PC-9 (cell line): ENCODE measurements around the gene ACTR1A. TPM values are rescaled to one million over a fixed set of nuclear protein-coding genes. Genes with fewer than 3 reads are reported as not detected.

Source experiments
- BruUV-seq: library from RNA; stranded (reverse); fragments of 400-500 nt; replicated peaks from 2 replicates; lab custom pipeline; 2021; lab: Mats Ljungman, UMichigan
- CTCF ChIA-PET: fragments of 300-600 bp; sonication (Branson Sonifier 250); formaldehyde crosslinking; loops from one replicate; lab custom pipeline; 2022; ENCODE audit warnings: antibody characterized with exemption; lab: Charles Lee
- POLR2A ChIA-PET: fragments of 300-600 bp; sonication (Branson Sonifier 250); formaldehyde crosslinking; loops from one replicate; lab custom pipeline; 2022; ENCODE audit warnings: antibody characterized with exemption; ENCODE audit not compliant: unreplicated experiment; lab: Charles Lee
- DNase-seq, 2 experiments: peaks; one replicate each; pipeline versions ENCODE4 v3.0.0 to v3.0.0-alpha.2; 2015 to 2022; ENCODE audit warnings: mixed read lengths in 1 of 2
- H2AFZ ChIP-seq: fragments of 200-600 bp; sonication (generic); 2 replicates; pipeline ENCODE4 v1.8.1; 2017; ENCODE audit warnings: antibody characterized with exemption
- H3F3A ChIP-seq: fragments of 200-600 bp; sonication (generic); 2 replicates; pipeline ENCODE4 v1.8.1; 2017; ENCODE audit warnings: antibody characterized with exemption, mild to moderate bottlenecking, low read depth; ENCODE audit not compliant: insufficient read depth
- H3K27ac ChIP-seq: fragments of 200-600 bp; sonication (generic); 2 replicates; pipeline ENCODE4 v1.6.1; 2016; ENCODE audit warnings: mixed run types
- H3K27me3 ChIP-seq: fragments of 200-600 bp; sonication (generic); 2 replicates; pipeline ENCODE4 v1.6.1; 2016; ENCODE audit warnings: low read depth, mixed run types; ENCODE audit not compliant: insufficient read depth
- H3K36me3 ChIP-seq: fragments of 200-600 bp; sonication (generic); 2 replicates; pipeline ENCODE4 v1.6.1; 2016; ENCODE audit warnings: low read depth, mixed run types
- H3K4me1 ChIP-seq: fragments of 200-600 bp; sonication (generic); replicated peaks from 2 replicates; pipeline ENCODE4 v1.6.1; 2016; ENCODE audit warnings: mixed run types; ENCODE audit not compliant: insufficient read depth
- H3K4me2 ChIP-seq: fragments of 200-600 bp; sonication (generic); 2 replicates; pipeline ENCODE4 v1.6.1; 2017; ENCODE audit warnings: mixed run types
- H3K4me3 ChIP-seq: fragments of 200-600 bp; sonication (generic); 2 replicates; pipeline ENCODE4 v1.6.1; 2016; ENCODE audit warnings: mixed run types
- H3K79me2 ChIP-seq: fragments of 200-600 bp; sonication (generic); 2 replicates; pipeline ENCODE4 v1.6.1; 2017; ENCODE audit warnings: low read depth, mixed run types
- H3K9me2 ChIP-seq: fragments of 200-600 bp; sonication (generic); 2 replicates; pipeline ENCODE4 v1.8.1; 2017; ENCODE audit warnings: mild to moderate bottlenecking; ENCODE audit not compliant: insufficient read depth
- H3K9me3 ChIP-seq: fragments of 200-600 bp; sonication (generic); 2 replicates; pipeline ENCODE4 v1.8.1; 2016; ENCODE audit warnings: low read depth; ENCODE audit not compliant: insufficient read depth
- H4K20me1 ChIP-seq: fragments of 200-600 bp; sonication (generic); 2 replicates; pipeline ENCODE4 v1.8.1; 2017; ENCODE audit not compliant: insufficient read depth
- EZH2 ChIP-seq: fragments of 200-600 bp; sonication (generic); IDR thresholded peaks from 2 replicates; pipeline ENCODE4 v1.8.0; 2017; ENCODE audit warnings: antibody characterized with exemption, low read depth
- intact Hi-C: fragments of 100-400 bp; cut with micrococcal nuclease; formaldehyde crosslinking; loops from one replicate; pipeline ENCODE4 v1.10.0; 2022; ENCODE audit not compliant: unreplicated experiment
- total RNA-seq: library from RNA; stranded (reverse); gene quantifications from 2 replicates; pipeline ENCODE4 v1.2.3, GENCODE V29; 2021
- TF ChIP-seq, protein P1 (sequence below): fragments of 200-600 bp; sonication (generic); conservative IDR thresholded peaks from 2 replicates; pipeline ENCODE4 v1.6.1; 2017; ENCODE audit warnings: mixed run types, antibody characterized with exemption, mild to moderate bottlenecking, moderate library complexity

Gene ACTR1A
- total RNA-seq, 1 experiment from 2014 or later: 29.4 TPM

DNA sequence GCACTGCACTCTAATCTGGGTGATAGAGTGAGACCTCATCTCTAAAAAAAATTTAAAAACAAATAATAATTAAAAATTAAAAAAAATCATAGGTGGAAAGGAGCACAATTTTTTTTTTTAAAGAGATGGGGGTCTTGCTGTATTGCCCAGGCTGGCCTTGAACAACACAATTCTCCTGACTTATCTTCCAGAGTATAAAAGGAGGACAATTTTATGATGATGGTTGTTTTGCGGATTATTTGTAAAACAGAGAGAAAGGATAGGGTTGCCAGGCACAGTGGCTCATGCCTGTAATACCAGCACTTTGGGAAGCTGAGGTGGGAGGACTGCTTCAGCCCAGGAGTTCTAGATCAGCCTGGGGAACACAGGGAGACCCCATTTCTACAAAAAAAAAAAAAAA is 5.0 kb downstream of the ACTR1A start:
- H4K20me1 ChIP-seq: peaks cover 10% of the 10 kb centered on the region
- POLR2A ChIA-PET: no interaction called here

GRCh38 chr10:102493771-102494170 is 8.7 kb downstream of the ACTR1A start:
- Histone ChIP-seq H3K36me3 (no peaks in the 10 kb centered on the region), H3K27me3 (no peaks in the 10 kb centered on the region), H3K4me1 (no peaks in the 10 kb centered on the region), H3K9me3 (no peaks in the 10 kb centered on the region), H3K9me2 (no peaks in the 10 kb centered on the region), H3K27ac (no peak overlapping the region), H3K79me2 (peaks cover 24% of the 10 kb centered on the region), H2AFZ (no peak overlapping the region), H3F3A (no peaks in the 10 kb centered on the region), H3K4me3 (no peak overlapping the region), H3K4me2 (no peak overlapping the region), H4K20me1 (no peaks in the 10 kb centered on the region)
- DNase-seq: no peak
- no TSS peak for BruUV-seq
- intact Hi-C loops: no loop called here
- TF ChIP-seq EZH2: no peak
- TF ChIP-seq, protein P1, sequence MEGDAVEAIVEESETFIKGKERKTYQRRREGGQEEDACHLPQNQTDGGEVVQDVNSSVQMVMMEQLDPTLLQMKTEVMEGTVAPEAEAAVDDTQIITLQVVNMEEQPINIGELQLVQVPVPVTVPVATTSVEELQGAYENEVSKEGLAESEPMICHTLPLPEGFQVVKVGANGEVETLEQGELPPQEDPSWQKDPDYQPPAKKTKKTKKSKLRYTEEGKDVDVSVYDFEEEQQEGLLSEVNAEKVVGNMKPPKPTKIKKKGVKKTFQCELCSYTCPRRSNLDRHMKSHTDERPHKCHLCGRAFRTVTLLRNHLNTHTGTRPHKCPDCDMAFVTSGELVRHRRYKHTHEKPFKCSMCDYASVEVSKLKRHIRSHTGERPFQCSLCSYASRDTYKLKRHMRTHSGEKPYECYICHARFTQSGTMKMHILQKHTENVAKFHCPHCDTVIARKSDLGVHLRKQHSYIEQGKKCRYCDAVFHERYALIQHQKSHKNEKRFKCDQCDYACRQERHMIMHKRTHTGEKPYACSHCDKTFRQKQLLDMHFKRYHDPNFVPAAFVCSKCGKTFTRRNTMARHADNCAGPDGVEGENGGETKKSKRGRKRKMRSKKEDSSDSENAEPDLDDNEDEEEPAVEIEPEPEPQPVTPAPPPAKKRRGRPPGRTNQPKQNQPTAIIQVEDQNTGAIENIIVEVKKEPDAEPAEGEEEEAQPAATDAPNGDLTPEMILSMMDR: no peak
- CTCF ChIA-PET: no interaction called here
- POLR2A ChIA-PET: no interaction called here

More for the DNA sequence above, 5.0 kb downstream of the ACTR1A start:
- peaks cover 6% of the 10 kb centered on the region; the same call in 1 of the 2 replicates for H3F3A ChIP-seq
- intact Hi-C loops: no loop called here
- no peak overlapping the region for H3K4me2 ChIP-seq
- no peak for TF ChIP-seq EZH2
- TF ChIP-seq, protein P1: no peak
- H3K9me3 ChIP-seq: no peaks in the 10 kb centered on the region
- peaks cover 51% of the 10 kb centered on the region for H3K79me2 ChIP-seq
- peaks cover 6% of the 10 kb centered on the region; the same call in 1 of the 2 replicates for H3K4me1 ChIP-seq
- no peaks in the 10 kb centered on the region for H3K36me3 ChIP-seq
- H3K4me3 ChIP-seq: no peak overlapping the region
- no peaks in the 10 kb centered on the region for H3K27me3 ChIP-seq
- no peaks in the 10 kb centered on the region for H3K9me2 ChIP-seq
- no peak for DNase-seq
- CTCF ChIA-PET: no interaction called here
- no peak overlapping the region for H3K27ac ChIP-seq
- BruUV-seq: no TSS peak
- H2AFZ ChIP-seq: no peak overlapping the region

GRCh38 chr10:102492983-102493382 is 9.5 kb downstream of the ACTR1A start:
- Histone ChIP-seq H3F3A (no peaks in the 10 kb centered on the region), H3K79me2 (peaks cover 17% of the 10 kb centered on the region), H3K9me3 (no peaks in the 10 kb centered on the region), H2AFZ (no peak overlapping the region), H3K36me3 (no peaks in the 10 kb centered on the region), H3K27me3 (no peaks in the 10 kb centered on the region), H3K4me3 (no peak overlapping the region), H3K9me2 (no peaks in the 10 kb centered on the region), H3K4me2 (no peak overlapping the region), H3K27ac (no peak overlapping the region), H3K4me1 (no peaks in the 10 kb centered on the region), H4K20me1 (no peaks in the 10 kb centered on the region)
- ChIA-PET POLR2A (no interaction called here), CTCF (no interaction called here)
- no TSS peak for BruUV-seq
- TF ChIP-seq, protein P1: no peak
- TF ChIP-seq EZH2: no peak
- intact Hi-C loops: no loop called here
- DNase-seq: no peak
